T-helper 2 cell (primary cell): ENCODE results near the gene OR5K1.
A peak's percentile ranks its signal among the peaks of the same experiment; 100 is the strongest.

Source experiments
- DNase-seq, 5 experiments: peaks; one replicate each; pipeline versions ENCODE4 v3.0.0 to v3.0.0-alpha.2; 2012 to 2022

OR5K1 gene

DNA sequence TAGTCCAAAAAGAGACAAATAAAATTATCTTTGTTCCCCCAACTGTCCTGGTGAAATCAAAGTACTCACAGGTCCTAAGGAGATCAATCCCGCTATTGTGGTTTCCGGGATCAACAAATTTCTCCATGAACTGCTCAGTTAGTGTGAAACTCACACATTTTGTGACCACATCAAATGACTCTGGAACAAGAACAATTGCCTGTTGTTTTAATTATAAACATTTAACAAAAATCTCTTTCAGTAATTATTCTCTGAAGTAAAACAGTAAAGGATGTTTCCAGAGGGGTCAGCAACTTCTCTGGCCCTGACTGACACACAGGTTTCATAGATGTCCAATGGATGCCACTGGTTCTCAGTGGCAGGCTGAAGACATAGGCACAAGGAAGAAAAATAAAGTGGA, 55.8 kb downstream of the OR5K1 start:
- no peak for DNase-seq

DNA sequence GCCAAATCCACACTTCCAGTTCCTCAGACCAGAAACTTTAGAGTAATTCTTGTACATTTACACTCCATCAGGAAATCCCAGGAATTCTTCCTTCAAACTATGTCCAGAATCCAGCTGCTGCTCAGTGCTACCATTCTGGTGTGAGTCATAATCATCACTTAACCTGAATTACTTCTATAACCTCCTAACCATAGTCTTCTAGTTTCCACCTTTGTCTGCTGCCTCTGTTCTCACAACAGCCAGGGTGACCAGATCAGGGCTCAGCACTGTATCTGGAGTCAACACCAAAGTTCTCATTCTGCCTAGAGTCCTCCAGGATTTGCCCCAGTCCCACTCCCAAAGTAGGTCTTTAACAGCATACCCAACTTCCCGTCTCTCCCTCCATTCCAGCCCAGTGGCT, 56.4 kb downstream of the OR5K1 start:
- DNase-seq: peak in 1 of 5 experiments; percentile 51

GRCh38 chr3:98521897-98522543, 59.0 kb downstream of the OR5K1 start:
- DNase-seq: peak in 4 of 5 experiments; percentile 24 to 83 (median 38)
